K562 (cell line): Measurements from ENCODE around the gene SMG7.

Source experiments
- ELF1 ChIP-seq: fragments of 200-800 bp; sonication (Bioruptor generic); IDR thresholded peaks from 2 replicates; pipeline ENCODE4 v1.6.1; 2016; ENCODE audit warnings: missing genetic modification characterization, missing compliant biosample characterization
- EP300 ChIP-seq: IDR thresholded peaks from 2 replicates; pipeline ENCODE4 v1.6.1; 2012; ENCODE audit warnings: low read length, improper control_type of control experiment
- HLTF ChIP-seq: fragments of 450-650 bp; IDR thresholded peaks from 2 replicates; pipeline ENCODE4 v1.6.1; 2016
- MIER1 ChIP-seq: fragments of 450-650 bp; IDR thresholded peaks from 2 replicates; pipeline ENCODE4 v1.6.1; 2016; ENCODE audit warnings: antibody characterized with exemption, mild to moderate bottlenecking, low read depth
- SPI1 ChIP-seq: IDR thresholded peaks from 2 replicates; pipeline ENCODE4 v1.6.1; 2011; ENCODE audit warnings: low read depth, low read length, control low read depth, borderline replicate concordance
- ZNF707 ChIP-seq: fragments of 250-450 bp; sonication (Bioruptor Pico); conservative IDR thresholded peaks from 2 replicates; pipeline ENCODE4 v1.8.0; 2022; ENCODE audit warnings: inconsistent platforms, mild to moderate bottlenecking, moderate library complexity
- TF ChIP-seq, protein P1 (sequence below), 3 experiments: IDR thresholded peaks in 2 of 3; conservative IDR thresholded peaks in 1 of 3; 2 replicates each; pipeline ENCODE4 v1.5.1; 2011 to 2012; ENCODE audit warnings: low read length in 3 of 3, mild to moderate bottlenecking in 3 of 3, control low read depth in 2 of 3, improper control_type of control experiment in 1 of 3, inconsistent platforms in 1 of 3, low read depth in 1 of 3, mixed read lengths in 1 of 3, moderate library complexity in 1 of 3; ENCODE audit not compliant: insufficient read depth in 2 of 3
- TF ChIP-seq, protein P2 (sequence below), 2 experiments: fragments of 250-450 bp in 1 of 2; fragments of 450-650 bp in 1 of 2; sonication (Bioruptor Pico) in 1 of 2; IDR thresholded peaks; 2 replicates each; pipeline versions ENCODE4 v1.6.1 to v1.8.0; 2016 to 2021; ENCODE audit warnings: mild to moderate bottlenecking in 2 of 2, moderate library complexity in 2 of 2, missing compliant biosample characterization in 1 of 2, missing genetic modification characterization in 1 of 2

DNA sequence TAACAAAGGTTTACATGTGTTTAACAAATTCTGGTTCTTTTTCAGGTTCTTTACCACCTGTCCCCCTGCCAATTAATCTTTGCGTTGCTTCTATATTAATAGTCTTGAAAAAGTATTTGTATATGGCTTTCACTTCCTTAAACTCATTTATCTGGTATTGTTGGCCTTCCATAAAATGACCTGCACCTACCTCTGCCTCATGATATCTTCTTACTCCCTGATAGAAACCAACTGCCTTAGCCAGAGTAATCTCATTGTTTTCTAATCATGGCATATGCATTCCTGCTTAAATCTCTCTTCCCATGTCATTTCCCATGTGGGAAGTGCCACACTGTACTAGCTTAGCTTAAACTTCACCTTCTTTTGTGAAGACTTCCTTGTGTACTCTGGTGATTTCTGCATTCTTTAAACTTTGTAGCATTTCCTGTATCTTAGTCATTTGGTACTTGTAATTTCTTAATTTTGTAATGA is 8.7 kb downstream of the SMG7 start:
- TF ChIP-seq, protein P1, sequence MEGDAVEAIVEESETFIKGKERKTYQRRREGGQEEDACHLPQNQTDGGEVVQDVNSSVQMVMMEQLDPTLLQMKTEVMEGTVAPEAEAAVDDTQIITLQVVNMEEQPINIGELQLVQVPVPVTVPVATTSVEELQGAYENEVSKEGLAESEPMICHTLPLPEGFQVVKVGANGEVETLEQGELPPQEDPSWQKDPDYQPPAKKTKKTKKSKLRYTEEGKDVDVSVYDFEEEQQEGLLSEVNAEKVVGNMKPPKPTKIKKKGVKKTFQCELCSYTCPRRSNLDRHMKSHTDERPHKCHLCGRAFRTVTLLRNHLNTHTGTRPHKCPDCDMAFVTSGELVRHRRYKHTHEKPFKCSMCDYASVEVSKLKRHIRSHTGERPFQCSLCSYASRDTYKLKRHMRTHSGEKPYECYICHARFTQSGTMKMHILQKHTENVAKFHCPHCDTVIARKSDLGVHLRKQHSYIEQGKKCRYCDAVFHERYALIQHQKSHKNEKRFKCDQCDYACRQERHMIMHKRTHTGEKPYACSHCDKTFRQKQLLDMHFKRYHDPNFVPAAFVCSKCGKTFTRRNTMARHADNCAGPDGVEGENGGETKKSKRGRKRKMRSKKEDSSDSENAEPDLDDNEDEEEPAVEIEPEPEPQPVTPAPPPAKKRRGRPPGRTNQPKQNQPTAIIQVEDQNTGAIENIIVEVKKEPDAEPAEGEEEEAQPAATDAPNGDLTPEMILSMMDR (IDR thresholded peaks at IDR 0.05 in 2 of 3, conservative IDR thresholded peaks at IDR 0.05 in 1 of 3; ENCODE audit: insufficient read depth in 2 of 3, low read depth in 1 of 3, low read length in 3 of 3): no peak
- no peak for TF ChIP-seq ELF1 (tag)
- no peak for TF ChIP-seq MIER1
- TF ChIP-seq, protein P2, sequence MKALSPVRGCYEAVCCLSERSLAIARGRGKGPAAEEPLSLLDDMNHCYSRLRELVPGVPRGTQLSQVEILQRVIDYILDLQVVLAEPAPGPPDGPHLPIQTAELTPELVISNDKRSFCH (CRISPR knock-in tag; IDR thresholded peaks at IDR 0.05): no peak
- TF ChIP-seq, protein P2 (tag; IDR thresholded peaks at IDR 0.05): no peak
- TF ChIP-seq SPI1: no peak
- no peak for TF ChIP-seq EP300
- TF ChIP-seq HLTF: no peak
- TF ChIP-seq ZNF707 (CRISPR knock-in tag): no peak
